ENCODE results near the gene PEX5. TPM values are rescaled to one million over a fixed set of nuclear protein-coding genes. Genes with fewer than 3 reads are reported as not detected.

Gene PEX5
- total RNA-seq, 4 donors from 2014 or later, result 51.8 to 67.4 (median 58.0) TPM

GRCh38 chr12:7169951-7170350, 19.5 kb upstream of the PEX5 start:
- intact Hi-C loops (cut with DNase I; ENCODE audit: low total_unique reads), result no loop called here
- no peak for DNase-seq
- no peaks in the 10 kb centered on the region for H3K9me3 ChIP-seq
- no peak overlapping the region for H3K4me3 ChIP-seq
- no peaks in the 10 kb centered on the region for H3K27me3 ChIP-seq
- H3K36me3 ChIP-seq, result no peaks in the 10 kb centered on the region
- no peaks in the 10 kb centered on the region for H3K4me1 ChIP-seq
- TF ChIP-seq CTCF (IDR thresholded peaks at IDR 0.05), result no peak
- no peak for TF ChIP-seq POLR2A (IDR thresholded peaks at IDR 0.05)
- H3K27ac ChIP-seq, result no peak overlapping the region

- no peak overlapping the region for H3K4me3 ChIP-seq
- H3K4me1 ChIP-seq, result no peaks in the 10 kb centered on the region
- no peak for TF ChIP-seq POLR2A (IDR thresholded peaks at IDR 0.05)
- TF ChIP-seq CTCF (IDR thresholded peaks at IDR 0.05), result no peak
Observed at GRCh38 chr12:7171854-7172253, 17.6 kb upstream of the PEX5 start.

GRCh38 chr12:7175493-7175892, 14.0 kb upstream of the PEX5 start:
- Histone ChIP-seq H3K9me3 (no peaks in the 10 kb centered on the region), H3K36me3 (no peaks in the 10 kb centered on the region), H3K4me3 (no peak overlapping the region), H3K4me1 (no peaks in the 10 kb centered on the region), H3K27ac (no peak overlapping the region), H3K27me3 (no peaks in the 10 kb centered on the region)
- TF ChIP-seq POLR2A (IDR thresholded peaks at IDR 0.05) (no peak), CTCF (IDR thresholded peaks at IDR 0.05) (no peak)
- intact Hi-C loops (cut with DNase I; ENCODE audit: low total_unique reads), result no loop called here
- DNase-seq, result no peak

More at GRCh38 chr12:7171854-7172253, 17.6 kb upstream of the PEX5 start:
- intact Hi-C loops (cut with DNase I; ENCODE audit: low total_unique reads), result no loop called here
- no peaks in the 10 kb centered on the region for H3K27me3 ChIP-seq
- no peaks in the 10 kb centered on the region for H3K36me3 ChIP-seq
- no peak for DNase-seq
- H3K27ac ChIP-seq, result no peak overlapping the region
- H3K9me3 ChIP-seq, result no peaks in the 10 kb centered on the region

- no peak for DNase-seq
- TF ChIP-seq POLR2A (IDR thresholded peaks at IDR 0.05) (no peak), CTCF (IDR thresholded peaks at IDR 0.05) (no peak)
- Histone ChIP-seq H3K4me3 (no peak overlapping the region), H3K27ac (no peak overlapping the region), H3K9me3 (no peaks in the 10 kb centered on the region), H3K36me3 (no peaks in the 10 kb centered on the region), H3K27me3 (no peaks in the 10 kb centered on the region), H3K4me1 (no peaks in the 10 kb centered on the region)
- intact Hi-C loops (cut with DNase I; ENCODE audit: low total_unique reads), result no loop called here
Observed at GRCh38 chr12:7176595-7176994, 12.9 kb upstream of the PEX5 start.

- DNase-seq, result no peak
- H3K9me3 ChIP-seq, result no peaks in the 10 kb centered on the region
- H3K27me3 ChIP-seq, result no peaks in the 10 kb centered on the region
- TF ChIP-seq CTCF (IDR thresholded peaks at IDR 0.05) (no peak), POLR2A (IDR thresholded peaks at IDR 0.05) (no peak)
- H3K27ac ChIP-seq, result no peak overlapping the region
- no peaks in the 10 kb centered on the region for H3K36me3 ChIP-seq
- H3K4me3 ChIP-seq, result no peak overlapping the region
- intact Hi-C loops (cut with DNase I; ENCODE audit: low total_unique reads), result no loop called here
- H3K4me1 ChIP-seq, result no peaks in the 10 kb centered on the region
Observed at GRCh38 chr12:7178481-7178880, 11.0 kb upstream of the PEX5 start.
